Loucy (cell line): ENCODE measurements around the gene ERICH6B.

Experiments used
- EZH2phosphoT487 ChIP-seq: fragments of 200-600 bp; IDR thresholded peaks from 2 replicates; pipeline ENCODE4 v1.6.1; 2018; ENCODE audit warnings: antibody characterized with exemption, mild to moderate bottlenecking, moderate library complexity, borderline replicate concordance
- TF ChIP-seq, protein P1 (sequence below): fragments of 200-600 bp; sonication (generic); conservative IDR thresholded peaks from 2 replicates; pipeline ENCODE4 v1.5.1; 2014; ENCODE audit warnings: mild to moderate bottlenecking, antibody characterized with exemption, low read length

DNA sequence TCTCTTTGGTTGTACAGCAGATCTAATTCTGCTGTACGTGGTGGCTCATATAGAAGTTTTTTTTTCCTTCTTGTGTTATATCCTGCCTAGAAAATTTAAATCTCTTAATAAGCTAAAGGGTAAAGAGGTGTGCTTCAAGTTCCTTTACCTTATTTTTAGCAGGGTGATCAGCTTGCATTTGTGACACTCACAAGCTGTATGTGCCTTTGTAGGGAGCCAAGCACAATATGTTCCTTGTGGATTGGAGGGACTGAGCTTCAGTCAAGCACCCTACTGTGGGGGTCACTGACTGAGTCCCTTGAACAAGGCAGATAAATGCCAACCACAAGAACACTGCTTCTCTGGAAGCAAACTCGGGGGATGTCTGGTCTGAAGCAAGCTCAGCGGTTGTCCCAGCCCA lies 12.6 kb upstream of the ERICH6B start:
- TF ChIP-seq EZH2phosphoT487, result no peak
- TF ChIP-seq, protein P1, sequence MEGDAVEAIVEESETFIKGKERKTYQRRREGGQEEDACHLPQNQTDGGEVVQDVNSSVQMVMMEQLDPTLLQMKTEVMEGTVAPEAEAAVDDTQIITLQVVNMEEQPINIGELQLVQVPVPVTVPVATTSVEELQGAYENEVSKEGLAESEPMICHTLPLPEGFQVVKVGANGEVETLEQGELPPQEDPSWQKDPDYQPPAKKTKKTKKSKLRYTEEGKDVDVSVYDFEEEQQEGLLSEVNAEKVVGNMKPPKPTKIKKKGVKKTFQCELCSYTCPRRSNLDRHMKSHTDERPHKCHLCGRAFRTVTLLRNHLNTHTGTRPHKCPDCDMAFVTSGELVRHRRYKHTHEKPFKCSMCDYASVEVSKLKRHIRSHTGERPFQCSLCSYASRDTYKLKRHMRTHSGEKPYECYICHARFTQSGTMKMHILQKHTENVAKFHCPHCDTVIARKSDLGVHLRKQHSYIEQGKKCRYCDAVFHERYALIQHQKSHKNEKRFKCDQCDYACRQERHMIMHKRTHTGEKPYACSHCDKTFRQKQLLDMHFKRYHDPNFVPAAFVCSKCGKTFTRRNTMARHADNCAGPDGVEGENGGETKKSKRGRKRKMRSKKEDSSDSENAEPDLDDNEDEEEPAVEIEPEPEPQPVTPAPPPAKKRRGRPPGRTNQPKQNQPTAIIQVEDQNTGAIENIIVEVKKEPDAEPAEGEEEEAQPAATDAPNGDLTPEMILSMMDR, result no peak
